Retinal pigment epithelial cell (primary cell): ENCODE results near the gene CP.
A peak's percentile ranks its signal among the peaks of the same experiment; 100 is the strongest.

Experiments
- DNase-seq: peaks from one replicate; pipeline ENCODE4 v3.0.0-alpha.2; 2010; ENCODE audit warnings: low read depth
- H3K4me3 ChIP-seq: 2 replicates; pipeline ENCODE4 v1.5.1; 2011; ENCODE audit warnings: mild to moderate bottlenecking, low read length, control low read depth, moderate library complexity
- TF ChIP-seq, protein P1 (sequence below): conservative IDR thresholded peaks from 2 replicates; pipeline ENCODE4 v1.5.1; 2011; ENCODE audit warnings: low read depth, low read length, control low read depth, inconsistent platforms

CP gene

DNA sequence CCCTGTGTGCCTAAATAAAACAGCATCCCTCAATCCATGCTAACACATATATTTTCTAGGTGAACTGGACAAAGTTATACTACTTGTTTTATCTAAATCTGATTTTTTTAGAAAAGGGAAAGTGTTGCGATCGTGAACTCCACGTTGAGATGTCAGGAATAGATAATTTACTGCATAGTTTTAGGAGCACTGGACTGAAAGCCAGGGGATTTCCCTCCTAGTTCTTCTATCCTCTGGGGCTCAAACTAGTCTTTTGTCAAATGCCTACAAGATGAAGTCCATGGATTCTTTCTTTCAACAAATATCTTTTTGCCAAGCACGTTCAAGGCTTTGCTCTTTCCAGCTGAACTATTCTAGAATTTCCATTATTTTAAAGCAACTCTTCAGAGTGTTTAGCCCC lies 92.8 kb downstream of the CP start:
- peak overlapping the region; percentile 71 for H3K4me3 ChIP-seq
- TF ChIP-seq, protein P1, sequence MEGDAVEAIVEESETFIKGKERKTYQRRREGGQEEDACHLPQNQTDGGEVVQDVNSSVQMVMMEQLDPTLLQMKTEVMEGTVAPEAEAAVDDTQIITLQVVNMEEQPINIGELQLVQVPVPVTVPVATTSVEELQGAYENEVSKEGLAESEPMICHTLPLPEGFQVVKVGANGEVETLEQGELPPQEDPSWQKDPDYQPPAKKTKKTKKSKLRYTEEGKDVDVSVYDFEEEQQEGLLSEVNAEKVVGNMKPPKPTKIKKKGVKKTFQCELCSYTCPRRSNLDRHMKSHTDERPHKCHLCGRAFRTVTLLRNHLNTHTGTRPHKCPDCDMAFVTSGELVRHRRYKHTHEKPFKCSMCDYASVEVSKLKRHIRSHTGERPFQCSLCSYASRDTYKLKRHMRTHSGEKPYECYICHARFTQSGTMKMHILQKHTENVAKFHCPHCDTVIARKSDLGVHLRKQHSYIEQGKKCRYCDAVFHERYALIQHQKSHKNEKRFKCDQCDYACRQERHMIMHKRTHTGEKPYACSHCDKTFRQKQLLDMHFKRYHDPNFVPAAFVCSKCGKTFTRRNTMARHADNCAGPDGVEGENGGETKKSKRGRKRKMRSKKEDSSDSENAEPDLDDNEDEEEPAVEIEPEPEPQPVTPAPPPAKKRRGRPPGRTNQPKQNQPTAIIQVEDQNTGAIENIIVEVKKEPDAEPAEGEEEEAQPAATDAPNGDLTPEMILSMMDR = no peak
- no peak for DNase-seq

DNA sequence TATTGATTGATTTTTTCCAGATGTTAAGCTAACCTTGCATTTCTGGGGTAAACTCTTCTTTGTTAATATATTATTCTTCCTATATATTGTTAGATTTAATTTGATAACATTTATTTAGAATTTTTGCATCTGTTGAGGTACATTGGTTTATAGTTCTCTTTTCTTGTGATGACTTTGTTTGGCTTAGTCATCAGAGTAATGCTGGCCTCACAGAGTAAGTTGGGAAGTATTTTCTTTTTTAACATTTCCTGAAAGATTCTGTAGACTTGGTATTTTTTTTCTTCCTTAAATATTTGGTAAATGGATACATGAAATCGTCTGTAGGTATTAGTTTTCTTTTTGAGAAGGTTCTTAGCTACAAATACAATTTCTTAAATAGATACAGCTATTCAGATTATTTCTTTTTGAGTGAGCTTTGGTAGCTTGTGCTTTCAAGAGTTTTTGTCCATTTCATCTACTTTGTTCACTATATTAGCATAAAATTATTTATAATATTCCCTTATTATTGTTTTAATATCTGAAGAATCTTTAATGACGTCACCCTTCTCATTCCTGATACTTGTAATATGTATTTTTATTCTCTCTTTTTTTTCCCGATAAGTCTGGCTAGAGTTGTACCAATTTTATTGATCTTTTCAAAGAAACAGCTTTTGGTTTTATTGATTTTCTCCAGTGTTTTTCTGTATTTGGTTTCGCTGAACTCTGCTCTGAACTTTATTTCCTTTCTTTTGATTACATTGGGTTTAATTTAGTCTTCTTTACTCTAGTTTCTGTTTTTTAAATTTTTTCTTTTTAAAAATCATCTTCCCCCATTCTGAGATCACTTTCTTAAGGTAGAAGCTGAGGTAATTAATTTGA lies 98.7 kb downstream of the CP start:
- no peak for DNase-seq
- TF ChIP-seq, protein P1 = no peak
- H3K4me3 ChIP-seq = no peak overlapping the region
